Measurements from ENCODE around the gene PRIMA1. TPM values are rescaled to one million over a fixed set of nuclear protein-coding genes. Genes with fewer than 3 reads are reported as not detected.

PRIMA1 gene
- total and polyA plus RNA-seq, 2 experiments from 2014 or later, result 2.1 to 3.5 TPM

DNA sequence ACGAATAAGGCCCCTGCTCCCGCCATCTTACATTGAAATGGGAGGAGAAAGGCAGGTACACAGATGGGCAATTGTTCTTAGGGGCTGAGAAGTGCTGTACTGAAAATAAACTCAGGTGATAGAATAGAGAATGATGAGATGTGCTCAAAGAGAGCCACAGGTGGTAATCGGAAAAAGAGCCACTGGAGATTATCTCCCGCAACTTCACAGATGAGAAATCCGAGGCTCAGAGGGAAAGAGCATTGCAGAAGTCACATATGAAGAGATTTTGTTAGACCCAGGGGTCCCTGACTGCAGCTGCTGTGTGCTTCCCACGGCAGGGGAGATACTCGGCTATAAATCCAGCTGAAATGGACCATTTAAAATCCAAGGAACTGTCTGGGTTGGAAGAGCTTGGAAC lies 73.7 kb downstream of the PRIMA1 start (continued):
- TF ChIP-seq, protein P1, sequence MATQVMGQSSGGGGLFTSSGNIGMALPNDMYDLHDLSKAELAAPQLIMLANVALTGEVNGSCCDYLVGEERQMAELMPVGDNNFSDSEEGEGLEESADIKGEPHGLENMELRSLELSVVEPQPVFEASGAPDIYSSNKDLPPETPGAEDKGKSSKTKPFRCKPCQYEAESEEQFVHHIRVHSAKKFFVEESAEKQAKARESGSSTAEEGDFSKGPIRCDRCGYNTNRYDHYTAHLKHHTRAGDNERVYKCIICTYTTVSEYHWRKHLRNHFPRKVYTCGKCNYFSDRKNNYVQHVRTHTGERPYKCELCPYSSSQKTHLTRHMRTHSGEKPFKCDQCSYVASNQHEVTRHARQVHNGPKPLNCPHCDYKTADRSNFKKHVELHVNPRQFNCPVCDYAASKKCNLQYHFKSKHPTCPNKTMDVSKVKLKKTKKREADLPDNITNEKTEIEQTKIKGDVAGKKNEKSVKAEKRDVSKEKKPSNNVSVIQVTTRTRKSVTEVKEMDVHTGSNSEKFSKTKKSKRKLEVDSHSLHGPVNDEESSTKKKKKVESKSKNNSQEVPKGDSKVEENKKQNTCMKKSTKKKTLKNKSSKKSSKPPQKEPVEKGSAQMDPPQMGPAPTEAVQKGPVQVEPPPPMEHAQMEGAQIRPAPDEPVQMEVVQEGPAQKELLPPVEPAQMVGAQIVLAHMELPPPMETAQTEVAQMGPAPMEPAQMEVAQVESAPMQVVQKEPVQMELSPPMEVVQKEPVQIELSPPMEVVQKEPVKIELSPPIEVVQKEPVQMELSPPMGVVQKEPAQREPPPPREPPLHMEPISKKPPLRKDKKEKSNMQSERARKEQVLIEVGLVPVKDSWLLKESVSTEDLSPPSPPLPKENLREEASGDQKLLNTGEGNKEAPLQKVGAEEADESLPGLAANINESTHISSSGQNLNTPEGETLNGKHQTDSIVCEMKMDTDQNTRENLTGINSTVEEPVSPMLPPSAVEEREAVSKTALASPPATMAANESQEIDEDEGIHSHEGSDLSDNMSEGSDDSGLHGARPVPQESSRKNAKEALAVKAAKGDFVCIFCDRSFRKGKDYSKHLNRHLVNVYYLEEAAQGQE (IDR thresholded peaks at IDR 0.05; ENCODE audit: unreplicated experiment), result no peak

DNA sequence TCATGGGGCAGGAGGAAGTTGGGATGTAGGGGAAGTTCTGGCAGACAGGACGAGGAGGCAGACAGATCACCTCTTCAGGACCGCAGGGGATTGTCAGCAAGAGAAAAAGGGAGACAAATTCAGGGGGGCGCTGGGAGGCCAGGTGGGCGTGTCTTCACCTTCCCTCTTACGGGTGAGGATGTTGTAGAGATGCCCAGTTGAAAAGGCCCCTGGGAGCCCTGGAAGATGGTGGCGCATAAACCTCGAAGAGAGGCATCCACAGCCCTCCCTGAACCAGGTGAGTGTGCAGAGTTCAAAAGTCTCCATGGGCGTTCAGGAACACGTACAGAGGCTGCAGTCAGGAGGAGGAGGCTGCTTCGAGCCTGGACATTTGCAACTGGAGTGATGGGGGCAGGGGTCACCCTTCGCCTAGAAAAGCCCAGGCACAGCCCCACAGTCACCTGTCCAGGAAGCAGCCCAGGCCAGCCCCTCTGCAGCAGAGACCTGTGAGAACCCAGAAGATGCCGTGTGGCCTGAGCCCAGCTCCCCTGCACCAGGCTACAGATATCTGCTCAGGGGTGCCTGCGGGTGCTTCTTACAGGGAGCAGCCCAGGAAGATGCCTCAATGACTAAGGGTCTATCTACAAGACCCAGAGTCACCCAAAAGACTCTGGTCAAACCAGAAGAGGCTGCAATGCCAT lies 74.4 kb downstream of the PRIMA1 start:
- no peaks in the 10 kb centered on the region for H3F3A ChIP-seq (replicated peaks; ENCODE audit: low read depth)
- no peaks in the 10 kb centered on the region for H3K27me3 ChIP-seq (ENCODE audit: insufficient read depth)
- no peak for ATAC-seq
- no peaks in the 10 kb centered on the region; the same call in 1 of the 2 replicates for H3K4me1 ChIP-seq (ENCODE audit: insufficient read depth)
- H3K79me2 ChIP-seq (replicated peaks; ENCODE audit: insufficient read depth), result no peaks in the 10 kb centered on the region
- H3K36me3 ChIP-seq (ENCODE audit: insufficient read depth), result no peaks in the 10 kb centered on the region
- no peak overlapping the region for H3K4me2 ChIP-seq
- H4K20me1 ChIP-seq (replicated peaks; ENCODE audit: insufficient read depth), result no peaks in the 10 kb centered on the region
- Mint-ChIP-seq H3K9me3 (no peaks in the 10 kb centered on the region), H3K27ac (no peak overlapping the region), H3K36me3 (ENCODE audit: low read depth) (no peaks in the 10 kb centered on the region), H3K4me3 (no peak overlapping the region), H3K4me1 (peaks cover 20% of the 10 kb centered on the region), H3K27me3 (ENCODE audit: insufficient read depth, low read depth, poor library complexity) (peaks cover 9% of the 10 kb centered on the region)
- no peaks in the 10 kb centered on the region for H3K9me2 ChIP-seq (ENCODE audit: insufficient read depth)
- no peak overlapping the region for H3K4me3 ChIP-seq
- H2AFZ ChIP-seq, result no peak overlapping the region
- no peak overlapping the region for H3K27ac ChIP-seq (ENCODE audit: low read depth)
- TF ChIP-seq EZH2phosphoT487 (IDR thresholded peaks at IDR 0.05; ENCODE audit: unreplicated experiment), result no peak
- no peak for TF ChIP-seq JUNB (IDR thresholded peaks at IDR 0.05; ENCODE audit: unreplicated experiment)
- no peak for TF ChIP-seq POLR2AphosphoS5 (IDR thresholded peaks at IDR 0.05; ENCODE audit: low read depth)
- no peak for TF ChIP-seq NANOG (IDR thresholded peaks at IDR 0.05; ENCODE audit: borderline replicate concordance)
- no peak for TF ChIP-seq ZNF331 (CRISPR knock-in tag; IDR thresholded peaks at IDR 0.05; ENCODE audit: low read depth)
- TF ChIP-seq STAT1 (IDR thresholded peaks at IDR 0.05; ENCODE audit: unreplicated experiment), result no peak
- TF ChIP-seq, protein P1 (IDR thresholded peaks at IDR 0.05; ENCODE audit: unreplicated experiment), result no peak
- no peak for TF ChIP-seq CREB1 (CRISPR knock-in tag; IDR thresholded peaks at IDR 0.05; ENCODE audit: low read depth)
- no peak for TF ChIP-seq EZH2 (IDR thresholded peaks at IDR 0.05; ENCODE audit: low read depth, unreplicated experiment)
- TF ChIP-seq, protein P2, sequence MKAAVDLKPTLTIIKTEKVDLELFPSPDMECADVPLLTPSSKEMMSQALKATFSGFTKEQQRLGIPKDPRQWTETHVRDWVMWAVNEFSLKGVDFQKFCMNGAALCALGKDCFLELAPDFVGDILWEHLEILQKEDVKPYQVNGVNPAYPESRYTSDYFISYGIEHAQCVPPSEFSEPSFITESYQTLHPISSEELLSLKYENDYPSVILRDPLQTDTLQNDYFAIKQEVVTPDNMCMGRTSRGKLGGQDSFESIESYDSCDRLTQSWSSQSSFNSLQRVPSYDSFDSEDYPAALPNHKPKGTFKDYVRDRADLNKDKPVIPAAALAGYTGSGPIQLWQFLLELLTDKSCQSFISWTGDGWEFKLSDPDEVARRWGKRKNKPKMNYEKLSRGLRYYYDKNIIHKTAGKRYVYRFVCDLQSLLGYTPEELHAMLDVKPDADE (IDR thresholded peaks at IDR 0.05), result no peak
- TF ChIP-seq, protein P3, sequence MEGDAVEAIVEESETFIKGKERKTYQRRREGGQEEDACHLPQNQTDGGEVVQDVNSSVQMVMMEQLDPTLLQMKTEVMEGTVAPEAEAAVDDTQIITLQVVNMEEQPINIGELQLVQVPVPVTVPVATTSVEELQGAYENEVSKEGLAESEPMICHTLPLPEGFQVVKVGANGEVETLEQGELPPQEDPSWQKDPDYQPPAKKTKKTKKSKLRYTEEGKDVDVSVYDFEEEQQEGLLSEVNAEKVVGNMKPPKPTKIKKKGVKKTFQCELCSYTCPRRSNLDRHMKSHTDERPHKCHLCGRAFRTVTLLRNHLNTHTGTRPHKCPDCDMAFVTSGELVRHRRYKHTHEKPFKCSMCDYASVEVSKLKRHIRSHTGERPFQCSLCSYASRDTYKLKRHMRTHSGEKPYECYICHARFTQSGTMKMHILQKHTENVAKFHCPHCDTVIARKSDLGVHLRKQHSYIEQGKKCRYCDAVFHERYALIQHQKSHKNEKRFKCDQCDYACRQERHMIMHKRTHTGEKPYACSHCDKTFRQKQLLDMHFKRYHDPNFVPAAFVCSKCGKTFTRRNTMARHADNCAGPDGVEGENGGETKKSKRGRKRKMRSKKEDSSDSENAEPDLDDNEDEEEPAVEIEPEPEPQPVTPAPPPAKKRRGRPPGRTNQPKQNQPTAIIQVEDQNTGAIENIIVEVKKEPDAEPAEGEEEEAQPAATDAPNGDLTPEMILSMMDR (conservative IDR thresholded peaks at IDR 0.05; ENCODE audit: low read depth in 2 of 2), result no peak
- no peak for DNase-seq (ENCODE audit: low spot score)

All from GM23338 (cell line).